SJSA1 (cell line): ENCODE measurements around the gene GNG5. TPM values are rescaled to one million over a fixed set of nuclear protein-coding genes. Genes with fewer than 3 reads are reported as not detected.

Source experiments
- DNase-seq, 2 experiments: peaks; one replicate each; pipeline ENCODE4 v3.0.0-alpha.2; 2015 to 2020; ENCODE audit warnings: low spot score in 2 of 2, low read depth in 1 of 2
- H3K27ac ChIP-seq: fragments of 250-450 bp; sonication (Bioruptor Pico); 2 replicates; pipeline ENCODE4 v1.5.1; 2020; ENCODE audit warnings: mild to moderate bottlenecking, moderate library complexity
- H3K27me3 ChIP-seq: fragments of 250-450 bp; sonication (Bioruptor Pico); replicated peaks from 2 replicates; pipeline ENCODE4 v1.5.1; 2020; ENCODE audit warnings: mild to moderate bottlenecking, moderate library complexity
- H3K36me3 ChIP-seq: fragments of 250-450 bp; sonication (Bioruptor Pico); 2 replicates; pipeline ENCODE4 v1.5.1; 2020; ENCODE audit warnings: mild to moderate bottlenecking
- H3K4me1 ChIP-seq: fragments of 250-450 bp; sonication (Bioruptor Pico); replicated peaks from 2 replicates; pipeline ENCODE4 v1.6.1; 2021; ENCODE audit warnings: mild to moderate bottlenecking
- H3K4me3 ChIP-seq: fragments of 250-450 bp; sonication (Bioruptor Pico); 2 replicates; pipeline ENCODE4 v1.5.1; 2020; ENCODE audit warnings: mild to moderate bottlenecking
- H3K9me3 ChIP-seq: fragments of 250-450 bp; sonication (Bioruptor Pico); replicated peaks from 2 replicates; pipeline ENCODE4 v1.5.1; 2020; ENCODE audit warnings: mild to moderate bottlenecking
- total RNA-seq: library from RNA; depleted of rRNA; stranded (reverse); fragments of >200 nt; shearing (Covaris generic); gene quantifications from 2 replicates; pipeline ENCODE4 v1.2.3, GENCODE V29; 2014

GNG5 gene
- total RNA-seq, 1 experiment from 2014 or later = 57.7 TPM

DNA sequence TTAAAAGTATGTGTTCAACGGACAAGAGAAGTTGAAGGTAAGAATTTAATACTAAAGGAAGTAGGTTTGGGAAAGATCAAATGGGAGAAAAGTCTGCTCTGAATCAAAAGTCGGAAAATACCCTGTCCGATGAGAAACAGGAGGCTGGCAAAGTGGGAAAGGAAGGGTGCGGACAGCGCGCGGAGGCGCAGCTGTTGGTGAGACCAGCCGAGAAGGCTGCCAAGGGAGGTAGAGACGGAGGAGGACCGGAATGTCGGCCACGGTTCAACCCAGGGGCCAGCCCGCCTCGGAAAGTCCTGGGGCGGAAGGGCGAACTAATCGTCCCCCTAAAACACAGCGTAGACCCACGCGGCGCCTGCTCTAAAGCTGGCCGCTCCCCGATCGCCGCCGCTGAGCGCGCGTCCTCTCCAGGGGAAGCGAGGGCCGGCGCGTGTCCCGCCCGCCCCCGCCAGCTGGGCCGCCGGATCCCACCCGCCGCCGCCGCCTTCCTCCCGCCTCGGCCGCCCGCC is 834 bp downstream of the GNG5 start:
- Histone ChIP-seq H3K36me3 (peaks cover 41% of the 10 kb centered on the region), H3K4me3 (peak overlapping the region; percentile 86), H3K27ac (peak overlapping the region; percentile 87), H3K9me3 (no peaks in the 10 kb centered on the region), H3K27me3 (no peaks in the 10 kb centered on the region), H3K4me1 (peaks cover 18% of the 10 kb centered on the region)
- DNase-seq = peak in 1 of 2 experiments; percentile 90

DNA sequence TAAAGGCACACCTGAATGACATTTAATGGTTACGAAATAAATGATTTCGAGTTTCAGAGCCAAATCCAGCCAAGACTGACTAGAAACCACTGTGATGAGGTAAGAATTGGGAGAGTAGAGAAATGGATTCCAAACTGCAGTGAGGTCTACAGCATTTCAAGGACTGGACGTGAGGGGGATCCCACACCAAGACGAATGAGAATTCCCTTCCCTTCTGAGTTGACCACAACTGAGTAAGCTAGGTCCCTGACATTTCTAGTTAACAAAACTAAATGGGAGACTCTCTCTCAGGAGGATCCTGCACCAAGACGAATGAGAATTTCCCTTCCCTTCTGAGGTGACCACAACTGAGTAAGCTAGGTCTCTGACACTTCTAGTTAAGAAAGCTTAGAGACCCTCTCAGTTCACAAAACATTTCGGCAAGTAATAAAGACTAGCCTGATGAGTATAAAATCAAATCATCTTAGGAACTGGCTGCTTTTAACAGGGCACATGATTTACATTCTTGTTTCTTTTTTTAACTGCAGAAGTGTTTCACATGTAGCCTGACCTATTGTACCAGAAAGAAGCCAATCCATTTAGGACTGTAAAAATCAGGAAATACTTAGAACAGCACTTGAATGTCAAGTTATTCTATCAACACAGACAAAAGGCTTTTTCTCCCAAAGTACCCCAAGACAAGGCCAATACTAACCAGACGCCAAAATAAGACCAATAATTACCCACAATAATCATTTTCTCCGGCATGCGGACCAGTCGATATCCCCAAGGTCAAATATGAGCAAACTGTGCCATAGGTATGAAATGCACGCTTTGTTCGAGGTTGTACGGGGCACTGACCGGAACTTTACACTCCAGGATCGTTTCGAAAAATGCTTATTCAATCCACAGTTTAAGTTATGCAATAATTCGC is 1.5 kb downstream of the GNG5 start:
- peak in 1 of 2 experiments; percentile 41 for DNase-seq
- H3K4me3 ChIP-seq = peak overlapping the region; percentile 86
- peaks cover 48% of the 10 kb centered on the region for H3K36me3 ChIP-seq
- no peaks in the 10 kb centered on the region for H3K27me3 ChIP-seq
- peak overlapping the region; percentile 87 for H3K27ac ChIP-seq
- peaks cover 15% of the 10 kb centered on the region for H3K4me1 ChIP-seq
- no peaks in the 10 kb centered on the region for H3K9me3 ChIP-seq

DNA sequence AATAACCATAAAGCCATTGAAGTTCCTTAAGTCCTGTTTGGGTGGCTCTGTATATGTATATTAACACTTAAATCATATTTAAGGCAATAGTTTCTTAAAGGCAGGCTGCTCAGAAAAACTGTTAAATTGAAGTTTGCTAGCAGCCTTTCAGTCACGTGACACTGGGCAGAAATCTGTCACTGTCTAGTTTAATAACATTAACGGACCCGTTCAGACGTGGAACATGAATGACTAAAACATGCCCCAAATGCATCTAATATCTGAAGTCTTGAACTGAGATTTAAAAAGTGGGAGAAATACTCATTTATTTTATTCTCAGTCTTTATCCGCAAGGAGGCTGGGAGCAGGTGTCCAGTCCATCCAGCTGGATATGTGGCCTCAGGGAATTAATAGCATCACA is 3.5 kb downstream of the GNG5 start:
- Histone ChIP-seq H3K27ac (no peak overlapping the region), H3K36me3 (peaks cover 67% of the 10 kb centered on the region), H3K4me3 (no peak overlapping the region), H3K9me3 (no peaks in the 10 kb centered on the region), H3K27me3 (no peaks in the 10 kb centered on the region), H3K4me1 (peaks cover 15% of the 10 kb centered on the region)
- DNase-seq = no peak

DNA sequence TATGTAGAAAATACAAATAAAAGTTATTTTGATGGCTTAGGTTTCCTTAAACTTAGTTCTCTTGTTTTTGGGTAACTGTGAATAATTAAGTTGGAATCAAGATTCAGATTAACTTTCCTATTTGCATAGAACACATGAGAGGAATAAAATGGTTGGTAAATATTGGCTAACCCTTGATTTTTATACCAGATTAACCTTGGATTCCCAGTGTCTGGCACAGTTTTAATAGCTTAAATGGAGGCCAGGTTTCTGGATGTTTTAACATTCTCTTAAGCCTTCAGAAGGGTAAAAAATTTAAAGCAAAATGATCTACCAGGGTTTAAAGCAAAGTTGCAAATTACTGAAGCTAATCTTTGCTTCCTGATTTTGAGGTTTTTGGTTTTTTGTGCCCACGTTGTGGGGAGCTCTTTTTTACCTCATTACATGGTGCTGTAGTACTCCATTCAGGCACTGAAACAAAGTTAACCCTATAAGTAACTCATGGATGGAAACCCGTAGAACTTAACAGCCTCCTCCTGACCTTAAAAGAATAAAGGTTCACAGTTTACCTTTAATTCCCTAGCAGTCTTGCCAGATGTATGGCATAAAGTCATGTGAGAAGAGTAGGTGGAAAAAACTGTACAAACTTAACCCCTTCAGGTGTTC is 8.6 kb downstream of the GNG5 start:
- Histone ChIP-seq H3K9me3 (no peaks in the 10 kb centered on the region), H3K4me1 (no peaks in the 10 kb centered on the region), H3K27ac (no peak overlapping the region), H3K4me3 (no peak overlapping the region), H3K27me3 (no peaks in the 10 kb centered on the region), H3K36me3 (peaks cover 90% of the 10 kb centered on the region)
- DNase-seq = no peak

DNA sequence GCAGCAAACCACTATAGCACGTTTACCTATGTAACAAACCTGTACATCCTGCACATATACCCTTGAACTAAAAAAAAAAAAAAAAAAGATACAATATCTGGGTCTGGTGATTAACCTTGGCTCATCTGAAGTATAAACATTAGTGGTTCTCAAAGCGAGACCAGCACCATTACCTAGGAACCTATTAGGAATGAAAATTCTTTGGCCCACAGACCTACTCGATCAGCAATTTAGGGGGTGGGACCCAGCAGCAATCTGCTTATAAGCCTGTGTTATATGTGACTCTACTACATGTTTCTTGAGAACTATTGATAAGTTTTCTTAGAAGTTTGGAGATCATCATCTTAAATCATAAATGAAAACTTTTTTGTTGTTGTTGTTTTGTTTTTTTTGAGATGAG is 9.9 kb downstream of the GNG5 start:
- H3K9me3 ChIP-seq = no peaks in the 10 kb centered on the region
- H3K4me3 ChIP-seq = no peak overlapping the region
- DNase-seq = no peak
- H3K27ac ChIP-seq = no peak overlapping the region
- peaks cover 95% of the 10 kb centered on the region for H3K36me3 ChIP-seq
- H3K4me1 ChIP-seq = no peaks in the 10 kb centered on the region
- no peaks in the 10 kb centered on the region for H3K27me3 ChIP-seq

DNA sequence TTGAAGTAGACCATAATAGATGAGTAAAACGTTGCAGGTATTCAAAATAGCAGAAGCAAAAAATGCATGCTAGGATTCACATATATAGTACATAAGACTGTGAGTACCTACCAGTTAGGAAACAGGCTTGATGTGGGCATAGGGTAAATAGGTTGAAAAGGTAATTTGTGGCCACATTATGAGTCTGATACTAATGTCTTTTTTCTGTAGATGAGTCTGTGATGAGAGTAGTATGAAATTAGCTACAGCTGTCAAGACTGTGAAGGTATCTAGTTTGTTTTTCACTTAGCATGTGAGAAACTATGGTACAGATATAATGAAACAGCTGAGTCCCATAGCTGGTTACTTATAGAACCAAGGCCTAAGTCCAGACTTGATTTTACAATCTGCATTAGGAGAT is 12.6 kb downstream of the GNG5 start:
- no peak for DNase-seq
- no peaks in the 10 kb centered on the region for H3K27me3 ChIP-seq
- no peaks in the 10 kb centered on the region for H3K9me3 ChIP-seq
- H3K27ac ChIP-seq = no peak overlapping the region
- no peaks in the 10 kb centered on the region for H3K4me1 ChIP-seq
- no peak overlapping the region for H3K4me3 ChIP-seq
- H3K36me3 ChIP-seq = peaks cover 90% of the 10 kb centered on the region

DNA sequence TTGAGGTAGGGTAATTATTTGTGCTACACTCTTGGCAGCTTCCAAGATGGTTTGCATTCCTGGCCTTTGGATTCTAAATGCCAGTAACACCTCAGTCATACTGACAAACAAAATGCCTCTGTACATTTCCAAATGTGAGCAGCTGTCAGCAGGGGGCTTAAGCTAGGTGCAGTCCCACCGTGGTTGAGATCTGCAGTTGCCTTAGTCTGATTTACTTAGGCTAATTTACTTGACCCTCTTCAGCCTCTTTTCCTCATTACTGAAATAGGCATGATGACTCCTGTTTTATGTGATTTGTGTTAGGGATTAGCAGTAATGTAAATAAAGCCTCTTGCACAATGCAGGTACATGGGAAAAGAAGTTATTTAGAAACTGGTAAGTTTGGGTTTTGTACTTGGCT is 13.7 kb downstream of the GNG5 start:
- Histone ChIP-seq H3K4me3 (no peak overlapping the region), H3K36me3 (peaks cover 83% of the 10 kb centered on the region), H3K4me1 (no peaks in the 10 kb centered on the region), H3K9me3 (no peaks in the 10 kb centered on the region), H3K27ac (no peak overlapping the region), H3K27me3 (no peaks in the 10 kb centered on the region)
- no peak for DNase-seq

DNA sequence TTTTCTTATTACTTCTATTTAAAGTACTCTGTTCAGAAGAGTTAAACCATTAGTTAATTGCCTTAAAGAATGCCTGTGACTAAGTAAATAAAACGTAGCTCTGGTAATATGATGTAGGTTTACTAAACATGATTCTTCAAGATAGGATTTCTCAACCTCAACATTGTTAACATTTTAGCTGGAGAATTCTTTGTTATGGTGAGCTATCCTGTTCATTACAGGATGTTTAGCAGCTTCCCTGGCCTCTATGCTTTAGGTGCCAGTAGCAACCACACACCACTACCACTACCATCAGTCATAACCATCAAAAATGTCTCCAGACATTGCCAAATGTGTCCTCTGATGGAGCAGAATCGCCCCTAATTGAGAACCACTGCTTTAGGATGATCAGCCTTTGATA is 16.6 kb downstream of the GNG5 start:
- DNase-seq = no peak
- Histone ChIP-seq H3K4me3 (no peak overlapping the region), H3K4me1 (no peaks in the 10 kb centered on the region), H3K9me3 (no peaks in the 10 kb centered on the region), H3K27ac (no peak overlapping the region), H3K27me3 (no peaks in the 10 kb centered on the region), H3K36me3 (peaks cover 70% of the 10 kb centered on the region)

DNA sequence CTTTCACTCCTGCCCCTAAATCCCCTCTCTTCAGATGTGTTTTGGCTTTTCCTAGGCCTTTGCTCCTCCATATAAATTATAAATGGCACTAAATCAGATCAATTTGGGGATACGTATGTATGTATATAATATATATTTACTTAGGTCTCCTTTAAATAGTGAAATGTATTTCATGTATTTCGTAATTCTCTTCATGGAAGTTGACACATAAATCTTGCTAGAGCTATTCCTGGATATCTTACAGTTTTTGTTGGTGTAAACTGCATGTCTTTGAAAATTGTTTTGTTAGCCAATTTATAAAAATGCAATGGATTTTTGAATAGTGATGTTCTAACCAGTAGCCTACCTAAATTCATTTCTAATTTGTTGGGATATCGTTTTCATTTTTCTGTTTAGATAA is 18.3 kb downstream of the GNG5 start:
- Histone ChIP-seq H3K36me3 (peaks cover 72% of the 10 kb centered on the region), H3K9me3 (no peaks in the 10 kb centered on the region), H3K27me3 (no peaks in the 10 kb centered on the region), H3K4me3 (no peak overlapping the region), H3K27ac (no peak overlapping the region), H3K4me1 (no peaks in the 10 kb centered on the region)
- no peak for DNase-seq

DNA sequence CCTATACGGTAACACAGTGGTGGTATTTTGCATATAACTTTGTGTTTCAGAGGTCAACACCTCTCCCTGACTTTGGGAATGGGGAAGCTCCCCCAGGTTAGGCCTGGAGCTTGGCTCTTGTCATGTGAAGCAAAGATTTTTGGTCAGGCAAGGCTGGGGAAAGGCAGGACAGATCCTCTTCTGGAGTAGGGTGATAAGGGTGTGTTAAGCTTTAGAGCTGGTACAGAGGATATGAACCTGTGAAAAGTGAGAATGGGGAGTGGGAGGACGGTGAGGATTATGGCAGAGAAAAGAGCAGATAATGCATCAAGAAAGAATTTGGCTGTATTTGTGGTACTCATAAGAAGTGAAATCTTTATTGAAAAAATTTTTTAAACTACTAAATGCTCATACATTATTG is 25.1 kb downstream of the GNG5 start:
- Histone ChIP-seq H3K4me3 (no peak overlapping the region), H3K9me3 (no peaks in the 10 kb centered on the region), H3K27ac (no peak overlapping the region), H3K4me1 (peaks cover 12% of the 10 kb centered on the region), H3K27me3 (no peaks in the 10 kb centered on the region), H3K36me3 (peaks cover 45% of the 10 kb centered on the region)
- DNase-seq = no peak

DNA sequence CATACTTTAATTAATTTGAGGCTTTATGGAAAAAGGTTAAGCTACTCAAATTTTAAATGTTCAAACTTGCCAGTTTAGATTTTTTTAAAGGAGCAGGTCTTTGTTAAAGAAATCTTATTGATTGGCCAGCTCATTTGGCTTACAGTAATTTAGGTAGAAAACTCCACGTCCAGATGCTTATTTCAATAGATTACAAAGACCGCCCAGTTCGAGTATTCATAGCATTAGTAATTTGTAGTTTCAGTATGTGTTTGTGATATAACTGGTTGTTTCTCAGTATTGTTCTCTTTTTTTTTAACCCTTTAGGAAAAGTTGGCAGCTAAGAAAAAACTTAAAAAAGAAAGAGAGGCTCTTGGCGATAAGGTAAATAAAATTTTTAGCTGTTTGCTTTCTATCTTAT is 25.7 kb downstream of the GNG5 start:
- DNase-seq = no peak

DNA sequence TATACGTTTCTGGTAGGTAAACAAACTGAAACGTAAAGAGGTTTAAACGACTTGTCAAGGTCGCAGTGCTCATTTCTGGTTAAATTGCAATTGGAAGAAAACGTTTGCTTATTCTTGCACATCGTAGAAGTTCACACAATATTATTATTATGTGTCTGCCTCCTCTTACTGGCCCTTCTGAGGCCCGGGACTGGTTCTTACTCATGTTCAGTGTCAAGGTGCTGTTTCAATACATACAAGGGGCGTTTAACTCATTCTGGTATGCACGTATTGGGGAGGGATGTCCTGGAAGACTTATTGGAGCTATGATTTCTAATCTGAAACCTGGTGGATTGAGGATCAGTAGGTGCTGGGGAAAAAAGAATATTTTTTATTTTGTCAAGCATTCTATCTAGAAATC is 26.4 kb downstream of the GNG5 start:
- H3K36me3 ChIP-seq = peaks cover 35% of the 10 kb centered on the region
- H3K27ac ChIP-seq = no peak overlapping the region; the same call in 1 of the 2 replicates
- no peak for DNase-seq
- no peaks in the 10 kb centered on the region for H3K9me3 ChIP-seq
- H3K4me3 ChIP-seq = peak overlapping the region; percentile 60
- H3K4me1 ChIP-seq = peaks cover 12% of the 10 kb centered on the region
- H3K27me3 ChIP-seq = no peaks in the 10 kb centered on the region

More for the DNA sequence above, 25.7 kb downstream of the GNG5 start:
- Histone ChIP-seq H3K4me1 (peaks cover 12% of the 10 kb centered on the region), H3K36me3 (peaks cover 42% of the 10 kb centered on the region), H3K4me3 (no peak overlapping the region), H3K9me3 (no peaks in the 10 kb centered on the region), H3K27me3 (no peaks in the 10 kb centered on the region), H3K27ac (no peak overlapping the region)

DNA sequence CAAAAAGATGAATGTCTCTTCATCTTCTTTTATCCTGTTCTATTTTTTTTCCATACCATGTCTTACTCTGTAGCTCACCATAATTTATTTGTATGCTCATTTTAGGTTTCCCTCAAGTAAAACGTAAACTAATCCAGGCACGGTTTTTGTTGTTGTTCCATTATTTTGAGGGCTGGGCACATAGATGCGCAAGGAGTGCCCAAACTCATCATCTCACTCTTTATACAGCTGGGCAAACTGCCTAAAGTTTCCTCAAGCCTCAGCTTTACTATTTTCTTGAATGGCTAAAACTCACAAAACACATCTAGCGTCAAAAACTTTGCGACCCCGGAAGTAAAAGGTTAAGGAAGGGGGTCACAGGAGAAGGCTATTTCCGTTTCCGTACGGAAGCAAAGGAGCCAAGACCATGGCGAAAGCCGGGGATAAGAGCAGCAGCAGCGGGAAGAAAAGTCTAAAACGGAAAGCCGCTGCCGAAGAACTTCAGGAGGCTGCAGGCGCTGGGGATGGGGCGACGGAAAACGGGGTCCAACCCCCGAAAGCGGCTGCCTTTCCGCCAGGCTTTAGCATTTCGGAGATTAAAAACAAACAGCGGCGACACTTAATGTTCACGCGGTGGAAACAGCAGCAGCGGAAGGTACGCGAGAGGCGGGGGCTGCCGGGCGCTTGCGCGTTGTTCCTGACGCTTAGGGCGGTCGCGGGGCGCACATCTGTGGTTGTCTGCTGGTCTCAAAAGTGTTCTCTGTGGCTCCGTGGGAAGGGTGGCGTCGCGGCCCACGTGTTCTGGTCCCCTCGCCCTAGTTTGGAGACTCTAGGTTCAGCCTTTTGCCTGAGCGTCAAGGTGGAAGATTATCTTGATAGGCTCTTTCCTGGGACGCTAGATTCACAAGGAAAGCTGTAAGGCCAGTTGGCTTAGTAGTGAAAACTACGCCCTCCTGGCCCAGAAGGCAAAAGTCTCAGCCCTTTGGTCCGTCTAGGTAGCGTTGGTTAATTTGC is 27.2 kb downstream of the GNG5 start, which contains the start of gene RPF1:
RPF1 (plus strand) TSS at position 391 of the 993 bp plus-strand sequence; CDS start at position 407, 16 bp downstream.
- H3K4me3 ChIP-seq = peak within 1 kb of the TSS; percentile 60
- no peaks in the 10 kb centered on the region for H3K27me3 ChIP-seq
- peak within 1 kb of the TSS; percentile 60 for H3K27ac ChIP-seq
- peaks cover 12% of the 10 kb centered on the region for H3K4me1 ChIP-seq
- peaks cover 27% of the 10 kb centered on the region for H3K36me3 ChIP-seq
- peak; percentile 75 to 88 for DNase-seq
- no peaks in the 10 kb centered on the region for H3K9me3 ChIP-seq
